Tibial nerve (tissue), 4 donors: ENCODE data around the gene ZNF827.

Source experiments
- EP300 ChIP-seq, 2 donors: sonication (generic); formaldehyde crosslinking; IDR thresholded peaks; one replicate each; pipeline ENCODE4 v1.6.1; 2017; ENCODE audit warnings: antibody characterized with exemption in 2 of 2, mild to moderate bottlenecking in 1 of 2
- POLR2A ChIP-seq, 2 donors: fragments of 450-650 bp; IDR thresholded peaks; one replicate each; pipeline ENCODE4 v1.6.1; 2017; ENCODE audit warnings: antibody characterized with exemption in 2 of 2, mild to moderate bottlenecking in 2 of 2, moderate library complexity in 2 of 2
- TF ChIP-seq, protein P1 (sequence below), 5 experiments: fragments of 200-600 bp in 3 of 5; fragments of 450-650 bp in 2 of 5; sonication (generic) in 3 of 5; IDR thresholded peaks; one replicate each; pipeline ENCODE4 v1.5.1; 2016 to 2019; ENCODE audit warnings: antibody characterized with exemption in 5 of 5, mild to moderate bottlenecking in 3 of 5, moderate library complexity in 2 of 5

GRCh38 chr4:145739845-145740244 is 198.8 kb downstream of the ZNF827 start:
- TF ChIP-seq POLR2A (IDR thresholded peaks at IDR 0.05) (no peak), EP300 (IDR thresholded peaks at IDR 0.05) (no peak)
- TF ChIP-seq, protein P1, sequence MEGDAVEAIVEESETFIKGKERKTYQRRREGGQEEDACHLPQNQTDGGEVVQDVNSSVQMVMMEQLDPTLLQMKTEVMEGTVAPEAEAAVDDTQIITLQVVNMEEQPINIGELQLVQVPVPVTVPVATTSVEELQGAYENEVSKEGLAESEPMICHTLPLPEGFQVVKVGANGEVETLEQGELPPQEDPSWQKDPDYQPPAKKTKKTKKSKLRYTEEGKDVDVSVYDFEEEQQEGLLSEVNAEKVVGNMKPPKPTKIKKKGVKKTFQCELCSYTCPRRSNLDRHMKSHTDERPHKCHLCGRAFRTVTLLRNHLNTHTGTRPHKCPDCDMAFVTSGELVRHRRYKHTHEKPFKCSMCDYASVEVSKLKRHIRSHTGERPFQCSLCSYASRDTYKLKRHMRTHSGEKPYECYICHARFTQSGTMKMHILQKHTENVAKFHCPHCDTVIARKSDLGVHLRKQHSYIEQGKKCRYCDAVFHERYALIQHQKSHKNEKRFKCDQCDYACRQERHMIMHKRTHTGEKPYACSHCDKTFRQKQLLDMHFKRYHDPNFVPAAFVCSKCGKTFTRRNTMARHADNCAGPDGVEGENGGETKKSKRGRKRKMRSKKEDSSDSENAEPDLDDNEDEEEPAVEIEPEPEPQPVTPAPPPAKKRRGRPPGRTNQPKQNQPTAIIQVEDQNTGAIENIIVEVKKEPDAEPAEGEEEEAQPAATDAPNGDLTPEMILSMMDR (IDR thresholded peaks at IDR 0.05), result no peak
